HG02759 (cell line): ENCODE measurements around the gene RNLS.
"Not testable (repeated sequence)": the region's sequence is repeated elsewhere in the genome, so short reads cannot be mapped to it uniquely, and the experiment has no call there.

Experiments used
- ATAC-seq: cut with Tn5 transposase; IDR thresholded peaks from one replicate; pipeline ENCODE4 v1.9.1; 2021; ENCODE audit warnings: mild to moderate bottlenecking, moderate library complexity; ENCODE audit not compliant: unreplicated experiment

Gene RNLS

DNA sequence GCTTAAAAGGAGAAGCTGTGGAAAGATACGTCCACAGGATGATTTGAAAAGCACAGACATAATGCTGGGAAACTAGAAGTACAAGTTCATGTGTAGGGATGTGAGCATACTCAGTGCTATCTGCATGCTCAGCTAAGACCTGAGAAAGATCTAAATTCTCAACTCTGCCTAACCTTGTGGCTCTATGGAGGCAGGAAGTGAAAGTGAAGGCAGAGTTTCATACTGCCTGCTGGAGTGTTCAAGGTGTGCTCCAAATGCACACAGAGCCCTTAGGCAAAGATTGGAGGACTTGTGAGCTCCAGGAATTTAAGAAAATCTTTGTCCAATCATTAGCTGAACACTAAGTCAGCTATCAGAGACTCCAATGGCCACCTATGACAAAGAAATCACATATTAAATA is 190.9 kb downstream of the RNLS start:
- peak; percentile 95 for ATAC-seq

DNA sequence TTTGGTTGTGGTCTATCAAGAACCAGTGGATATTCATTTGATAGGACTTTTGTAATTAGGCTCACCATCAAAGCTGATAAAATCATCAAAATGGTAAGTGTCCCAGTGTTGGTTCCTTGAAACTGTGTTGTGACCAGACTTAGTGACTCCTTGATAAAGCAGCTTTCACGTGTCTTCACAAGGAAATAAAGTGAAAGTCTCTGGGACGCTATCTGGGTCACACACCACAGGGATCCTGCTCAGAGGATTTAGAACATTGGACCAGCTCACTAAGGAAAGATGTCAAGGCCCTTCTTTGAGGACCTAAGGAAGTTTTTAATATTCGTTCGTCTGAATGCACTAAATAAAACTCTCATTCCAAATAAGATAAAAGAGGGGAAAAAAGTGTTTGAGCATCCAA is 193.1 kb downstream of the RNLS start:
- no peak for ATAC-seq

DNA sequence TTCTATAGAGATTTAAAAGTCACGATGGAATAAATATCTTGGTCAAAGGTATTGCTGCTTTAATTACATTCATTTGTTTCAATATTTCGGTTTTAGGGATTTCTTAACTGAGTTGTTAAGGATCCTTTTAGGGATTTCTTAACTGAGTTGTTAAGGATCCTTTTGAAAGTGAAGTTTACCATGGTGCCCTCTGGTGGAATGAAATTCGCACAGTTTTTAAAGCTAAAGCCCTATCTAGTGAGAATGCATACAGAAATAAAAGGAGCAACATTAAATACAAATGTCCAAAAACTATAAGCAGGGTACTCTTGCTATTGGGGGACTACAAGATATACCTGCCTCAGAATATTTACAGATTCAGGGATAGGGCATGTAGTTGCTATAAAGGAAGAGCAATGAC is 193.7 kb downstream of the RNLS start:
- ATAC-seq: no peak

DNA sequence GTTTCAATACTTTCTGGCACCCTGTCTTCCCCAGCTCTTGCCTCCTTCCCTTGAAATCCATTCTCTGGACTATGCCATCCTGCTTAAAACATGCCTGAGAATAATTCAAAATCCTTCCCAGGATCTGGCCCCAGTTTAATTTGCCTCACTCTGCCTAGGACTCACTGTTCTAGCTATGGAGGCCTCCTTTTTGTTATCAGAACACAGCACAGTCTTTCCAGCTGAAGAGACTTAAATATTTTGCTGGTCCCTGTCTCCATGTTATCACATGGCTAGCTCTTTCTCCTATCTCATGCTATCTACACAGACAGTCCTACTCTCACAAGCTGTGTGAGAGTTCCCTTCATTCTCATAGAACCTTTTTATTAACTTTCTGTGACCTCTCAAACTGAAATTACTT is 194.8 kb downstream of the RNLS start:
- no peak for ATAC-seq

DNA sequence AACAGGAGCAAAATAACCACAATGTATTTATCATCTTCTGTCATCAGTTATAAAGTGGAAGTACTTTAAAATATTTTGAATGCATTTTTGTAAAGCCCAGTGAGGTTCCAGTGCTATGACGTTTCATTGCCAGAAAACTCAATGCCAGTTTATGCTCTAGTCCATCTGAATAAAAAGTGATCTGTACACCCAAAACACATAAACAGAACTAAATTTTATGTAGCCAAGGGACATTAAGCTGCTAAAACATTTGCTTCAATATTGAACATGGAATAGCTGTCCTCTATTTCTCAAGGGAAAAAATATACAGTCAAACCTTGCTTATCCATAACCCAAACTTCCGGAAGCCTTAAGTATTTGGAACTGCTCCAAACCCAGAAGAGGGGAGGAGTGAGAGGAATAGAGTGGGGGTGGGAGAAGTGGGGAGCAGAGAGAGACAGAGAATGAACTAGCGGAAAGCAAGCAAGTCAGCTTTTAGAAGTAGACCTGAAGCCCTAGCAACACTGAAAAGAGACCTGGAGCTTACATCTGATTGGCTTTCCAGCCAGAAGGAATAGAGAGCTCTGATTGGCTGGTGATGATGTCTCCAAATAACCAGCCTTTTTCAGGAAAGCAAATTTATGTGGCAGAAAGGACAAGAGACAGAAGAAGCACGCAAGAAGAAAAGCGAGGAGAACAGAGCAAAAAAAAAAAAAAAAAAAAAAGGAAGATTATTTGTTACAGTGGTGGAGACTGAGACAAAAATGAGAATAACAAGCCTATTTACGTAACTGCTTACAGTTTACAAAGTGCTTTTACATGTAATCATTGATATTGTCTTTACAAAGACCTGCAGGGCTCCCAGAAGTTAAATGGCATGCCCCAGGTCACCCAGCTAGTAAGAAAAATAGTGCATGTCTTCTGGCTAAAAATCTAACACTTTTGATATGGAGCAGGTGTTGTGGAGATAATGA is 196.0 kb downstream of the RNLS start:
- ATAC-seq: peak; percentile 40

DNA sequence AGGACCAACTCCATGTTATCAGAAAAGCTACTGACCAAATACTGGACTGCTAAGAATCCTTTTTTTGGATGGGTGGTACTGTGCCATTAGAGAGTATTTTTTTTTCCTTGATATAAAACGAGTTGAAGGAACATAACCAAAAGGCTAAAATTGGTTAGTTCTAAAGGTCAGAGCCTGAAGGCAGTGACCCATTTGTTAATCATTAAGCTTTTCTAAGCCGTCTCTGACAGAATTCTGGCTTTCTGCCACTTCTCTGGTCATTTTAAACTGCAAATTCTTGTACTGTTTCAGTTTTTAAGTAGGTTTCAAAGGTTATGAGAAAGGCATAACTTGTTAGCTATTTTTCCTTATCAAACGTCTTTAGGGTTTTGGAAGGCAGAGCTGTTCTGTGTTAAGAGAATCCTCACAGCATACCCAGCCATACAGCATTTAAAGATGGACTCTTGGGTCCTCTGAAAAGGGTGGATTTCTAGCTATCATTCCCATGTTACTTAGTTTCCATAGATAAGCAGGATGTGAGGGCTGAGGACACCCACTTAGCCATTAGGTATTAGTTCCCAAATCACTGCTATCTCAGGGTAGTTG is 196.8 kb downstream of the RNLS start:
- ATAC-seq: peak; percentile 43

DNA sequence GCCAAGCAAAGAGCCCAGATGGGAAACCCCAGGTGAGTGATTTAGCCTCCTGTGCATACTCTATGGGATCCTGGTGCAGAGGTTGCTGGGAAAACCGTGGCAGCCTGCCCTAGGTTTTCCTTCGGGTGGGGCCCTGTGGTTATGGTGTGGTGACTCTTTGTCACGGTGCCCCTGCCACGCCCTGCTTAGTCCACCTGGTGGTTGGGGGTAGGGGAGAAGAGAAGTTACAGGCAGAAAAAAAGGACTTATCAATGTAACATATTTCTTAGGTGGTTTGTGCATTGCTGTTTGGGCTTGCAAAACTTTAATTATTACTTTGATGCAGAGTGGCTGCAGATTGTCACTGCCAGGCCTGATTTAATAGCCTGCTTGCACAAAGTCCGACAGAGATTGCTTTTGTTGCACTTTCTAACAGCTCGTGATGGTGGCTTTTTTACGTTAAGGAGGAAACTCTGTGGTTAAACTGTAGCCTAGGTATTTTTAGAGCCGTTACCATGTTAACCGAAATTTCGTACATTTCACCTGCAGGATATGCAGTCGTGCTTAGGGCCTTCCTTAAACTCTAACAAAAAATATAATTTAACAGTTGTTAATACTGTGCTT is 197.4 kb downstream of the RNLS start:
- peak; percentile 79 for ATAC-seq

DNA sequence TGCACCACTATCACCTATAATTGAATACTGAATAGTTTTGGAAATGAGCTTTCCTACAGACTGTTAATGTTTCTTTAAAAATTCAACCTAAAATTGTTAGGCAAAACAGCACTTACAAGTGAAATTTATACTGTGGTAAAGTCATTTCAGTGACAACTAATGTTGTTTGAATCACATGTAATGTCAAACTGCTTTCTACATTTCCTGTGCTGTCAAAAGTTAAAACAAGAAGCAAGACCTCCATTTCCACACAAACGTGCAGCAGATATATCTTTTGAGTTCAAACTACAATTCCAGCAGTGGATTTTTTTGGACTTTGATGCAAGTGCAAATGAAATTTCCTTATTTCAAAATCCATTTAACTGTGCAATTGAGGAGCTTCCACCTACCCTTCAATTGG is 199.8 kb downstream of the RNLS start:
- ATAC-seq: no peak

DNA sequence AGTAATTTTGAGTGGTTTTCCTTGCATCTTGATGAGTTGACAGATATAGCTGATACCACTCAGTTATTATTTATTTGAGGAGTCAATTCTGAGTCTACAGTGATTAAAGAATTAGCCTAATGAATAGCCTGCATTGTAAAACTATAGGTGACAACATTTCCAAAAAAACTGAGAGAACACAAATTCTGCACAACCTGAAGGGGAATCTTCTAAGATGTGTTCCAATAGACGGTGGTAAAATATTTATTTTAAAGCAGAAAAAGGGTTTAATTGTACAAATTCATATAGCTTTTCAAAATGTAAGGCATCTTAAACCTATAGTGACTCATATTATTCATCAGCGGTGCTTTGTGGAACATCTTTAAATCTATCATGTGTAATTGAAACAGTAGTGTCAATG is 200.4 kb downstream of the RNLS start:
- ATAC-seq: no peak

DNA sequence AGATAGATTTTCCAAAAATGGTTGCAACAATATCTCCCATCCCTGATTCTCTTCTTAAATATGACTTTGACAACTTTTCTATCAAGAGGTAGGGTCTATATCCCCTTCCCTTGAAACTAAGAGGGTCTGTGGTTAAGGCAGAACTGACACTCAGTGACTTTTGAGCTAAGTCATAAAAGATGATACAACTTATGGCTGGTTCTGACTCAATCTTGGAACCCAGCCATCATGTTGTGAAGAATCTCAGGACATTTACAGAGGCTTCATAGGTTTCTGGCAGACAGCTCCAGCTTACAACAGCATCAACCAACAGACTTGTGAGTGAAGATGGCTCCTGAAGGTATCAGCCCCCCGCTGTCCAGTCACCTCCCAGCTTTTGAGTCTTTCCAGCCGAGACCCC is 203.5 kb downstream of the RNLS start:
- no peak for ATAC-seq

DNA sequence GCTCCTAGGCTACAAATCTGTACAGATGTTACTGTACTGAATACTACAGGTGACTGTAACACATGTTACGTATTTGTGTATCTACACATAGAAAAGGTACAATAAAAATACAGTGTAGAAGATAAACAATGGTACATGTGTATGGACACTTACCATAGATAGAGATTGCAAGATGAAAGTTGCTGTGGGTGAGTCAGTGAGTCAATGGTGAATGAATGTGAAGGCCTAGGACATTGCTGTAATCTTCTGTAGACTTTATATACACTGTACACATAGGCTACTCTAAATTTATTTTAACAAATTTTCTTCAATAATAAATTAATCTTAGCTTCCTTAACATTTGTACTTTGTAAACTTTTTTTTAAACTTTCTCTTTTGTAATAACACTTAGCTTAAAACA is 205.6 kb downstream of the RNLS start:
- ATAC-seq: no peak

DNA sequence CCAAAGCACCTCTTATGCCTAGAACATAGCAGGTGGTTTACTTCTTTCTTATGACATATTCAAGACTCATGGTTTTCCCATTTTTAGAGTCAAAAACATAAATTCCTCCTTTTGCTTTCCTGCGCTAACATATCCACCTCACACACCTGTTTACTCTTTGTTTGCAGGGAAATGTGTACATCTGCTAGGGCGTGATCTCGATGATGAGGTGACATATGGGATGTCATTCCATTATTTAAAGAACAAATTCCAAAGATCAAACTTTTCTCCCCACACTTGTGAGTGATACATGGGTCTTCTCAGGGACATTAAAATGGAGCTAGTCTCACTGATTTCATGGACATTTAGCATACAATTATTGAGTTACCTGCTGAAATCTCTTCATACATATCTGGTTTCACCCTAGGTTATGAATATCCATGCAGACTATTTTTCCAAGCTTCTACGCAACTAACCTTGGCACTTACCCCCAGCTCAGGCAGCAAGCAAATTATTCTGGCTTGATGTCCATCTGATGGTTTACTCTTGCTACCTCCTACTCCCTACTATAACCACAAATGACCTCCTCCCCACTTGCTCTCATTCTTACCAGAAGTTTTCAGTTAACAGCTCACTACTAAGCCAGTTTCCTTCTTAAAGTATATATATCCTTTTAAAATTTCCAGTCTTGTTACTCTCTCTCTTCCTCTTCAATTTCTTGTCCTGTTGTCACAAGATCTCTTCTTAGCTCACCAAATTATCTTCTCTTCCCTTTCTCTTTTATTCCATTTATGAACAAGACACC is 208.5 kb downstream of the RNLS start:
- no peak for ATAC-seq

DNA sequence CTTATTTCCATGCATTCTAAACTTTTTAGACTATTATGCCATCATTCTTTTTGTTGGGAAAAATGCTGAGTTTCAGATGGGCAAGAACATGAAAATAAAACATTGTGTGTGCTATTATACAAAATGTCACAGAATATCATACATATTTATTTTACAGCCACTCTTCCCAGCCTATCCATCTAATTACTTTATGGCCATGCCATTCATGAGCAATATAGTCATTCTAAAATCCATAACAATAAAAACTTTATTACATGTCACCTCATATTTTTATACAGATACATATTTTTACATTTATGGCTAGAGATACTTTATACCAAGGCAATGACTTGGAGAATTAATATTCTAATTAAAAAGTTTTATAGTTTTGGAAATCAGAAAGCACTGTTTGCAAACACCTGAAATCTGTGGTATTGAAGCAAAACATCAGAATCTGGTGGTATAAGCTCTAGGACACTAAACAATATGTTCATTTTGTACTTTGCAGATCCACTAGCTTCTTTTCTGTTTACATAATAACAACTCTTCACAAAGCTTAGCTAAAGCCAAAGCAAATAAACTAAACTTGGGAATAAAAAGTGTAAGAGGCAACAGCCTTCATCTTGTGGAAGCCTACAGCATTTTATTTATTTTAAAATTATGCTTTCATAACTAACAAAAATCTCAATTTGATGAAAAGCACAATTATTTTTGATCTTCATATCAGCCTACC is 210.1 kb downstream of the RNLS start:
- ATAC-seq: no peak

DNA sequence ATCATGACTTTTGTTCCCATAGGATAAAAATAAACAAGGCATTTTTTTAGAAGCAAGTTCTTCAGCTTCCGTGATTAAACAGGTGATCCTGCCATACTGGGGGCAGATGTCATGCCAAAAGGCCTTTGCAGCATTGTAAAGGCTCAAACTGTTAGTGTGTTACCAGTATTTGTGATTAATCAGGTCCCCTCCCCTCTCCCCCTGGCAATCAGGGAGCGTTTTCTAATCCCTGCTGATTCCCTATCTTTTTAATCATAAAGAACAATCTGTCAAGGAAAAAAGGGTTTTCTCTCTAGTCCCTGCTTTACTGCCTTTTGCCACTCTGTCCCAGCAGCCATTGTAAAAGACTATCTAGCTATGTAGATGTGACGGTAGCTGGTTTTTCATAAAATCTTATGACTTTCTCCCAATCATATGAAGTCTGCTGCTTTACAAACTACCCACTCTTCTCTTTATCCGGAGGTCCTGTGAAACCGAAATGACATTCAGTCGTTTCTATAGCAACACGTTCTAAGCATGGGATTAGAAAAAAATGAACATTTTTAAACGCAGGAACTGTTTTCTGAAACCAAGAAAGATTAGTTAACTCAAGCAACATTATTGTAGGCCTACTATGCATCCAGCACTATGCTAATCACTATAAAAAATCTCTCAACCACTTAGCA is 210.9 kb downstream of the RNLS start:
- ATAC-seq: no peak

DNA sequence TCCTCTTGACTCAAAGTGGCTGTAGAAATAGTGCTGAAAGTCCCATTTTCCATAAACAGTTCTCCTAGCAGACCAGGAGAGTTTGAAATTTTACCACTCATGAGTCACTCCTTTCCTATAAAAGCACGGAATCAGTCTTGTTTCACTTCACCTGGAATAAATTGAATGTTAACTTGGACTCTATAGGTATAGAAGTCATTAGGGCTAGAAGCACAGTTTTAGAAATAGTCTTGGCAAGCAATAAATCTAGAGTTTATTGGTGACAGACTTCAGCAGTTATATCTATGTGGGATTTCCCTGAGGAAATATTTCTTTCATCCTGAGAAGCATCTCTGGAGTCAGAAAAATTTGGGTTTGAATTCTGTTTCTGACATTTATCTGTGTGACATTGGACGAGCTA is 212.4 kb downstream of the RNLS start:
- no peak for ATAC-seq

DNA sequence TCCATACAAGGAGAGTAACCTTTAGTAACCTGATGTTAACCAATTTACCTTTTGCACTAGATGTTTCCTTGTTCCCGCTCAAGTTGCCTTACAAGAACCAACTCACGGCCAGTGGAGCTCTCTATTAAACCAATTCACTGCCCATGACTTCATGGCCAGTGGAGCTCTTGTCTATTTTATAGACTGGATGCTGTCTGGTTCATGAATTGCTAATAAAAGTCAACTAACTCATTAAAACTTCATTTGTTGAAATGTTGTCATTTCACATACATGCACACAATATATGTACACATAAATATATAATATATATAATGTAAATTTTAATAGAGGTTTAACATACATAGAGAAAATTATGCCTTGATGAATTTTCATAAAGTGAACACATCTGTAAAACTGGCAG is 216.3 kb downstream of the RNLS start:
- ATAC-seq: no peak

DNA sequence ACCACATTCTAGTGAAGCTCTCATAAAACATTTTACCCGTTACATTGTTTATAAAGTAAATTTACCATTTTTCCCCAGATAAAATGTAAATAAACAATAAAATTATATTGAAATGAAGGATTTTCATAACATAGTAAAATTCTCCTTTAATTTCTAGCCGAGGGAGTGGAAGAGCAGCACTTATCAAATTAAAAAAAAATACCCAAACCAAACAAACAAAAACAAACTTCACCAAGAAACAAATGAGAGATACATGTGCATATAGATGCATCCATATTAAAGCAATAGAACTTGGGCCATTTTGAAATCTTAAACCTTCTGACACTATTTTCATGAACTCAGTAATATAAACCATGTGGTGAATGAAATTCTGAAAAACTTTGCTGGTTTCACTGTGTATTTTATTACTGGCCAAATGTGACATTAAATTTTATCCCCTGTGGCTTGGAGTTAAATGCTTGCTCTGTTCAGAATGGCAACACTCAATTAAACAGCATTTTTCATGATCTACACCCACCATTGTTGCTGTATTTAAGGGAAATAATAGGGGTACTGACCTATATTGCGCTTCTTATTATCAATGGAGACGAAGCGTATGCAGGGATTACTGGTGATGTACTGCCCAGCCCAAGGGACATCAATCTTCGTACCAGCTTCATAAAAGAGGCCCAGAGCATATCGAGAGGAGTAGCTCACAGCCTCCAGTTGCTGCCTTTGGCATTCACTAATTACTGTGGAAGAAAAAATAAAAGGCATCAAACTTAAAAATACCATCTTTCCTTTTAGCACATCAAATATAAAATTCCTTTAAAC is 220.9 kb downstream of the RNLS start:
- no peak for ATAC-seq

DNA sequence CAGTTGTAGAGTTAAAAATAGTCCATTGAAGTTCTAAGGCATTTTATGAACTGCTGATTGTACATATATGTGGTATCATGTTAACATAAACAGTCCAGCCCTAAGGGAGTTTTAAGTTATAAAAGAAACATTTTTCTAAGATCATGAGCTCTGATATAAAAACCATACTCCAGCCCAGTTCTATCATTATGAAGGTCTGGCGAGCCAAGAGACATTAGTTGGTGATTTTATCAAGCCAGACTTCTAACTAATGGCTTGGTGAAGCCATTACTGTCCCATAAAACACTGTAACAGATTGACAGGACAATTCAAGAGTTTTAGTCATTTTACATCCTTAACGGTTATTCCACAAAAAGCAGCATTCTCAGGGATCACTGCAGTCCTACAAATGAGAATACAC is 221.6 kb downstream of the RNLS start:
- ATAC-seq: no peak

DNA sequence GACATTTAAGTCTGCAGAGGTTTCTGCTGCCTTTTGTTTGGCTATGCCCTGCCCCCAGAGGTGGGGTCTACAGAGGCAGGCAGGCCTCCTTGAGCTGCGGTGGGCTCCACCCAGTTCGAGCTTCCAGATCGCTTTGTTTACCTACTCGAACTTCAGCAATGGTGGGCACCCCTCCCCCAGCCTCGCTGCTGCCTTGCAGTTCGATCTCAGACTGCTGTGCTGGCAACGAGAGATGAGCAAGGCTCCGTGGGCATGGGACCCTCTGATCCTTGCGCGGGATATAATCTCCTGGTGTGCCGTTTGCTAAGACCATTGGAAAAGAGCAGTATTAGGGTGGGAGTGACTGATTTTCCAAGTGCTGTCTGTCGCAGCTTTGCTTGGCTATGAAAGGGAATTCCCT is 227.4 kb downstream of the RNLS start:
- not testable (repeated sequence) for ATAC-seq
